Endodermal cell (in vitro differentiated cells): ENCODE results near the gene OPRL1. TPM values are rescaled to one million over a fixed set of nuclear protein-coding genes. Genes with fewer than 3 reads are reported as not detected.

Experiments used
- DNase-seq: peaks from one replicate; pipeline ENCODE4 v3.0.0-alpha.2; 2017
- H3K27ac ChIP-seq: 2 replicates; pipeline ENCODE4 v1.5.1; 2013; ENCODE audit warnings: mild to moderate bottlenecking, low read depth, low read length, moderate library complexity
- H3K27me3 ChIP-seq: 2 replicates; pipeline ENCODE4 v1.6.1; 2013; ENCODE audit warnings: mild to moderate bottlenecking, low read length, moderate library complexity; ENCODE audit not compliant: insufficient read depth, control insufficient read depth, poor library complexity, severe bottlenecking
- H3K36me3 ChIP-seq: 2 replicates; pipeline ENCODE4 v1.7.0; 2013; ENCODE audit warnings: mild to moderate bottlenecking, low read length, moderate library complexity; ENCODE audit not compliant: control insufficient read depth, insufficient read depth
- H3K4me1 ChIP-seq: one replicate; pipeline ENCODE4 v1.7.0; 2013; ENCODE audit warnings: low read length; ENCODE audit not compliant: control insufficient read depth, insufficient read depth
- H3K4me3 ChIP-seq: 2 replicates; pipeline ENCODE4 v1.5.1; 2013; ENCODE audit warnings: mild to moderate bottlenecking, low read length, moderate library complexity
- H3K9ac ChIP-seq: 2 replicates; pipeline ENCODE4 v1.6.1; 2013; ENCODE audit warnings: mild to moderate bottlenecking, low read length, moderate library complexity; ENCODE audit not compliant: poor library complexity, severe bottlenecking; ENCODE audit errors: extremely low read depth
- H3K9me3 ChIP-seq: 2 replicates; pipeline ENCODE4 v1.6.1; 2013; ENCODE audit warnings: mild to moderate bottlenecking, low read length, moderate library complexity; ENCODE audit not compliant: control insufficient read depth
- H3K27ac Mint-ChIP-seq: 2 replicates; pipeline ENCODE4 v1.8.0; 2020; ENCODE audit warnings: mixed read lengths
- H3K27me3 Mint-ChIP-seq: 2 replicates; pipeline ENCODE4 v1.8.0; 2021; ENCODE audit warnings: mild to moderate bottlenecking, mixed read lengths; ENCODE audit not compliant: insufficient read depth
- H3K36me3 Mint-ChIP-seq: 2 replicates; pipeline ENCODE4 v1.8.0; 2020; ENCODE audit warnings: low read depth, mixed read lengths
- H3K4me1 Mint-ChIP-seq: 2 replicates; pipeline ENCODE4 v1.8.0; 2020; ENCODE audit warnings: mixed read lengths
- H3K4me3 Mint-ChIP-seq: 2 replicates; pipeline ENCODE4 v1.8.0; 2020; ENCODE audit warnings: mild to moderate bottlenecking, moderate library complexity, mixed read lengths
- H3K9me3 Mint-ChIP-seq: 2 replicates; pipeline ENCODE4 v1.8.0; 2020; ENCODE audit warnings: mild to moderate bottlenecking, mixed read lengths
- WGBS, 2 experiments: methylation state at CpG; one replicate each; pipeline versions ENCODE4 v1.1.5 to v1.1.7; 2013; ENCODE audit warnings: missing lambda C conversion rate in 2 of 2, mixed read lengths in 1 of 2; ENCODE audit not compliant: insufficient coverage in 1 of 2, insufficient read length in 1 of 2; 5-methylcytosine and 5-hydroxymethylcytosine counted together
- total RNA-seq, 2 donors: library from RNA; stranded (reverse); fragmentation: NEBNext Ultra II Directional in 1 of 2; extraction: Animal tissue kit (Norgen Biotek cat#: 25700) in 1 of 2; gene quantifications; 2 replicates in 1 of 2; 3 replicates in 1 of 2; pipeline ENCODE4 v1.2.1, GENCODE V29; 2021
- TF ChIP-seq, protein P1 (sequence below): fragments of 200-600 bp; sonication (generic); conservative IDR thresholded peaks from 2 replicates; pipeline ENCODE4 v1.5.0; 2021; ENCODE audit warnings: antibody characterized with exemption, mild to moderate bottlenecking

Gene OPRL1
- total RNA-seq, 2 donors from 2014 or later: 4.1 to 5.5 TPM

DNA sequence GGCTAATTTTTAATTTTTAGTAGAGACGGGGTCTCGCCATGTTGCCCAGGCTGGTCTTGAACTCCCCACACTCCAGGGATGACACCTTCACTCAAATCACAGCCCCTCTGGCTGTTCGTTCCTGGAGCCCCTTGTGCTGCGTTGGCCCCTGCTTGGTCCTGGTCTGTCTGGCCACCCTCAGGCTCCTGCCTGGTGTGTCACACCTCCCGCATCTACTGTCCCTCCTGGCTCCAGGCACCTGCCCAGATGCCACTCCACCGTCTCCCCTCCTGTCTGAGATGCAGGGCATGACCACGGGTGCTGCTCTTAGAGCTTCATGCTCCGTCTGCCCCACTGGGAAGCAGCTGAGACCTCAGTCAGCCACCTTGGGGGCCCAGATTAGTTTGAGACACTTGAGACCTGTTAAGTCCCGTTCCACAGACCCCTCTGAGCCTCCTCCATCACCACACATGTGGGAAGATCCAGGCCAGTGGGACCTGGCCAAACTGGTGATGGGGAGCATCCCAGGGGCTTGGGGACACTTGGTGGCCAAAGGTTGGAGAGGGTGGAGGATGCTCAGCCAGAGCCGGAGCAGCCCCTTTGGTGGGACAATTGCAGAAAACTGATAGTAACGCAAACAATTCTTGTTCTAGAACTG lies 49.4 kb downstream of the OPRL1 start:
- Histone ChIP-seq H3K36me3 (no peaks in the 10 kb centered on the region), H3K27ac (no peak overlapping the region), H3K27me3 (peaks cover 23% of the 10 kb centered on the region), H3K4me3 (no peak overlapping the region), H3K4me1 (no peaks in the 10 kb centered on the region), H3K9me3 (no peaks in the 10 kb centered on the region), H3K9ac (no peak overlapping the region)
- Mint-ChIP-seq H3K4me1 (no peaks in the 10 kb centered on the region), H3K9me3 (peaks cover 3% of the 10 kb centered on the region), H3K27me3 (peaks cover 19% of the 10 kb centered on the region), H3K4me3 (no peak overlapping the region), H3K27ac (no peak overlapping the region), H3K36me3 (no peaks in the 10 kb centered on the region)
- WGBS, 2 experiments: 88 to 91% methylated on average over 10 to 11 of the region's 11 CpGs
- TF ChIP-seq, protein P1, sequence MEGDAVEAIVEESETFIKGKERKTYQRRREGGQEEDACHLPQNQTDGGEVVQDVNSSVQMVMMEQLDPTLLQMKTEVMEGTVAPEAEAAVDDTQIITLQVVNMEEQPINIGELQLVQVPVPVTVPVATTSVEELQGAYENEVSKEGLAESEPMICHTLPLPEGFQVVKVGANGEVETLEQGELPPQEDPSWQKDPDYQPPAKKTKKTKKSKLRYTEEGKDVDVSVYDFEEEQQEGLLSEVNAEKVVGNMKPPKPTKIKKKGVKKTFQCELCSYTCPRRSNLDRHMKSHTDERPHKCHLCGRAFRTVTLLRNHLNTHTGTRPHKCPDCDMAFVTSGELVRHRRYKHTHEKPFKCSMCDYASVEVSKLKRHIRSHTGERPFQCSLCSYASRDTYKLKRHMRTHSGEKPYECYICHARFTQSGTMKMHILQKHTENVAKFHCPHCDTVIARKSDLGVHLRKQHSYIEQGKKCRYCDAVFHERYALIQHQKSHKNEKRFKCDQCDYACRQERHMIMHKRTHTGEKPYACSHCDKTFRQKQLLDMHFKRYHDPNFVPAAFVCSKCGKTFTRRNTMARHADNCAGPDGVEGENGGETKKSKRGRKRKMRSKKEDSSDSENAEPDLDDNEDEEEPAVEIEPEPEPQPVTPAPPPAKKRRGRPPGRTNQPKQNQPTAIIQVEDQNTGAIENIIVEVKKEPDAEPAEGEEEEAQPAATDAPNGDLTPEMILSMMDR: no peak
- no peak for DNase-seq

DNA sequence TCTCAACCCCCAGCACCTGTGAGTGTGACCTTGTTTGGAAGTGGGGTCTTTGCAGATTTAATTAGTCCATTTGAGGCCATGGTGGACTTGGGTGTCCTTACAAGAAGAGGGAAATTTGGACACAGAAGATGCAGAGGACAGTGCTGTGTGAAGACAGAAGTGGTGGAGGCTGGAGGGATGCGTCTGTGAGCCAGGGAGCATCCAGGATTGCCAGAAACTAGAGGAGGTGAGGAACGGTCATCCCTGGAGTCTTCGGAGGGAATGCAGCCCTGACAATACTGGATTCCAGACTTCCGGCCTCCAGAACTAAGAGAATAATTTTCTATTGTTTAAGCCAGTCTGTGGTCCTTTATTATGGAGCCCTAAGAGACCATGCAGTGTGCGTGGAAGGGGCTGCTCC lies 50.4 kb downstream of the OPRL1 start:
- Histone ChIP-seq H3K9me3 (no peaks in the 10 kb centered on the region), H3K27ac (no peak overlapping the region), H3K9ac (no peak overlapping the region), H3K4me3 (no peak overlapping the region), H3K4me1 (no peaks in the 10 kb centered on the region), H3K27me3 (peaks cover 19% of the 10 kb centered on the region), H3K36me3 (no peaks in the 10 kb centered on the region)
- Mint-ChIP-seq H3K4me1 (no peaks in the 10 kb centered on the region), H3K27me3 (peaks cover 15% of the 10 kb centered on the region), H3K4me3 (no peak overlapping the region), H3K9me3 (peaks cover 3% of the 10 kb centered on the region), H3K36me3 (no peaks in the 10 kb centered on the region), H3K27ac (no peak overlapping the region)
- no peak for DNase-seq
- TF ChIP-seq, protein P1: no peak
- WGBS, 2 experiments: 85 to 88% methylated on average over 5 of the region's 5 CpGs

DNA sequence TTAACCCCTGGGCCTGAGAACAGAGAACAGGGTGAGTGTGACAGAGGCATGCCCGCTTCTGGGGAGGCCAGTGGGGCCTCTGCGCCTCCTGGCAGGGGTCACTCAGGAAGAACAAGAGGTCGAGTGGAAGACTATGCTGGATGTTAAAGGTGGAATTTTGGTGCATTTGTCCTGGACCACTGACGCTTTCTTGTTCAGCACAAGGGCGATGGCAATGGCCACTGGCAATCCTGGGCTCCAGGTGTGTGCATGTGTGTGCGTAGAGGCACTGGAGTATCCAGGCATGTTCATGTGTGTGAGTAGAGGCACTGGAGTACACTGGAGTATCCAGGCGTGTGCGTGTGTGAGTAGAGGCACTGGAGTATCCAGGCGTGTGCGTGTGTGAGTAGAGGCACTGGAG lies 51.0 kb downstream of the OPRL1 start:
- H3K4me3 Mint-ChIP-seq: no peak overlapping the region
- H3K36me3 Mint-ChIP-seq: no peaks in the 10 kb centered on the region
- Histone ChIP-seq H3K27ac (no peak overlapping the region), H3K36me3 (no peaks in the 10 kb centered on the region), H3K27me3 (peaks cover 19% of the 10 kb centered on the region), H3K4me1 (no peaks in the 10 kb centered on the region), H3K4me3 (no peak overlapping the region), H3K9me3 (no peaks in the 10 kb centered on the region), H3K9ac (no peak overlapping the region)
- TF ChIP-seq, protein P1: no peak
- no peak for DNase-seq
- H3K27ac Mint-ChIP-seq: no peak overlapping the region
- H3K27me3 Mint-ChIP-seq: peaks cover 15% of the 10 kb centered on the region
- H3K9me3 Mint-ChIP-seq: peaks cover 3% of the 10 kb centered on the region
- 86 to 94% methylated on average over 3 to 10 of the region's 10 CpGs for WGBS, 2 experiments
- H3K4me1 Mint-ChIP-seq: no peaks in the 10 kb centered on the region
